K562 (cell line): ENCODE measurements around the gene MBNL1. TPM values are rescaled to one million over a fixed set of nuclear protein-coding genes. Genes with fewer than 3 reads are reported as not detected.

ENCODE experiments used
- ATAC-seq: fragments of 200-7000 bp; cut with Tn5 transposase; 3 replicates; pipeline ENCODE4 v1.9.1; 2020; ENCODE audit warnings: moderate library complexity
- BruUV-seq: library from RNA; stranded (reverse); fragments of 400-500 nt; replicated peaks from 2 replicates; lab custom pipeline; 2021; lab: Mats Ljungman, UMichigan
- CTCF ChIA-PET: fragments of 300-600 bp; formaldehyde crosslinking; extraction: SDS; loops from one replicate; lab custom pipeline; 2021; ENCODE audit warnings: low intra/inter-chr PET ratio; lab: Yijun Ruan, JAX
- POLR2A ChIA-PET: fragments of 300-600, 350-650 bp; sonication (Branson Sonifier 250); formaldehyde crosslinking; extraction: SDS; loops from one replicate; lab custom pipeline; 2021; ENCODE audit warnings: antibody characterized with exemption, inconsistent platforms; lab: Yijun Ruan, JAX
- DNase-seq, 4 experiments: peaks; one replicate each; pipeline versions ENCODE4 v3.0.0 to v3.0.0-alpha.2; 2011 to 2018; ENCODE audit warnings: low spot score in 3 of 4, mixed read lengths in 3 of 4; ENCODE audit errors: extremely low read depth in 1 of 4
- FAIRE-seq: peaks from 2 replicates; lab custom pipeline; 2011; peaks lifted over from hg19 to GRCh38; lab: Jason Lieb, UNC
- H2AFZ ChIP-seq: 2 replicates; pipeline ENCODE4 v1.6.0; 2011; ENCODE audit warnings: low read depth, low read length, control low read depth, inconsistent platforms
- H3K27ac ChIP-seq: fragments of 200-600 bp; 3 replicates; pipeline ENCODE4 v1.8.0; 2011; ENCODE audit warnings: low read depth, mild to moderate bottlenecking, control low read depth, inconsistent platforms, low read length, moderate library complexity, mixed read lengths; ENCODE audit errors: extremely low read depth
- H3K27me3 ChIP-seq, 2 experiments: fragments of 300-600 bp in 1 of 2; 2 replicates in 1 of 2; 3 replicates in 1 of 2; pipeline versions ENCODE4 v1.6.0 to v1.8.0; 2011; ENCODE audit warnings: inconsistent platforms in 2 of 2, low read length in 2 of 2, mild to moderate bottlenecking in 1 of 2, mixed read lengths in 1 of 2, moderate library complexity in 1 of 2; ENCODE audit not compliant: control insufficient read depth in 2 of 2, insufficient read depth in 2 of 2
- H3K36me3 ChIP-seq: fragments of 300-600 bp; 3 replicates; pipeline ENCODE4 v1.8.0; 2011; ENCODE audit warnings: mild to moderate bottlenecking, low read length, inconsistent platforms; ENCODE audit not compliant: control insufficient read depth, insufficient read depth
- H3K4me1 ChIP-seq, 2 experiments: fragments of 200-600 bp in 1 of 2; replicated peaks in 1 of 2; 2 replicates in 1 of 2; 3 replicates in 1 of 2; pipeline versions ENCODE4 v1.5.1 to v1.8.0; 2011; ENCODE audit warnings: inconsistent platforms in 2 of 2, low read length in 2 of 2, mild to moderate bottlenecking in 1 of 2, mixed read lengths in 1 of 2, moderate library complexity in 1 of 2; ENCODE audit not compliant: control insufficient read depth in 2 of 2, insufficient read depth in 2 of 2
- H3K4me2 ChIP-seq: 2 replicates; pipeline ENCODE4 v1.6.1; 2011; ENCODE audit warnings: low read length, control low read depth, inconsistent platforms, mixed read lengths; ENCODE audit not compliant: insufficient read depth
- H3K4me3 ChIP-seq: fragments of 200-600 bp; sonication (generic), shearing (Covaris generic); 2 replicates; pipeline ENCODE4 v1.5.1; 2016; ENCODE audit warnings: control low read depth, inconsistent platforms
- H3K79me2 ChIP-seq: fragments of 200-600 bp; 3 replicates; pipeline ENCODE4 v1.8.0; 2011; ENCODE audit warnings: low read length, inconsistent platforms; ENCODE audit not compliant: control insufficient read depth, insufficient read depth
- H3K9ac ChIP-seq, 2 experiments: 2 replicates each; pipeline versions ENCODE4 v1.6.0 to v1.6.1; 2011; ENCODE audit warnings: low read depth in 2 of 2, low read length in 2 of 2, control low read depth in 1 of 2, inconsistent platforms in 1 of 2, mild to moderate bottlenecking in 1 of 2, mixed read lengths in 1 of 2; ENCODE audit not compliant: insufficient read depth in 1 of 2
- H3K9me1 ChIP-seq: one replicate; pipeline ENCODE4 v1.6.0; 2011; ENCODE audit warnings: inconsistent platforms, mild to moderate bottlenecking, low read length, moderate library complexity; ENCODE audit not compliant: control insufficient read depth, insufficient read depth
- H3K9me3 ChIP-seq: replicated peaks from 2 replicates; pipeline ENCODE4 v1.5.1; 2011; ENCODE audit warnings: low read depth, low read length, inconsistent platforms; ENCODE audit not compliant: control insufficient read depth, insufficient read depth
- H4K20me1 ChIP-seq: replicated peaks from 2 replicates; pipeline ENCODE4 v1.6.1; 2011; ENCODE audit warnings: low read length, inconsistent platforms, mixed read lengths; ENCODE audit not compliant: control insufficient read depth, insufficient read depth
- ARID1B ChIP-seq: fragments of 450-650 bp; IDR thresholded peaks from 2 replicates; pipeline ENCODE4 v1.6.1; 2016; ENCODE audit warnings: antibody characterized with exemption, mild to moderate bottlenecking, inconsistent platforms
- CHAMP1 ChIP-seq: fragments of 450-650 bp; IDR thresholded peaks from 2 replicates; pipeline ENCODE4 v1.6.1; 2016; ENCODE audit warnings: mild to moderate bottlenecking
- EHMT2 ChIP-seq: fragments of 450-650 bp; IDR thresholded peaks from 2 replicates; pipeline ENCODE4 v1.6.1; 2018; ENCODE audit warnings: antibody characterized with exemption
- ELK1 ChIP-seq: sonication (generic); formaldehyde crosslinking; IDR thresholded peaks from 2 replicates; pipeline ENCODE4 v1.8.1; 2022; ENCODE audit warnings: missing genetic modification reagents
- HDAC6 ChIP-seq: IDR thresholded peaks from 2 replicates; pipeline ENCODE4 v1.6.1; 2012; ENCODE audit warnings: low read depth, mild to moderate bottlenecking, control low read depth, inconsistent platforms, low read length, moderate library complexity
- HNRNPH1 ChIP-seq: fragments of 200-400 bp; formaldehyde crosslinking; optimal IDR thresholded peaks from 2 replicates; pipeline ENCODE3; 2017; ENCODE audit warnings: low read depth, mild to moderate bottlenecking, low read length, moderate library complexity
- JUNB ChIP-seq: fragments of 450-650 bp; formaldehyde crosslinking; conservative IDR thresholded peaks from 2 replicates; pipeline ENCODE4 v1.4.0; 2020; ENCODE audit warnings: mild to moderate bottlenecking
- MCM7 ChIP-seq, 2 experiments: fragments of 450-650 bp; IDR thresholded peaks; 2 replicates each; pipeline ENCODE4 v1.6.1; 2016 to 2018
- MYBL2 ChIP-seq, 2 experiments: fragments of 450-650 bp in 1 of 2; sonication (generic) in 1 of 2; formaldehyde crosslinking in 1 of 2; IDR thresholded peaks; 2 replicates each; pipeline versions ENCODE4 v1.6.1 to v1.8.1; 2017 to 2022; ENCODE audit warnings: borderline replicate concordance in 1 of 2, inconsistent platforms in 1 of 2, low read depth in 1 of 2, mild to moderate bottlenecking in 1 of 2, missing genetic modification reagents in 1 of 2, moderate library complexity in 1 of 2
- NUFIP1 ChIP-seq: fragments of 450-650 bp; IDR thresholded peaks from 2 replicates; pipeline ENCODE4 v1.6.1; 2018; ENCODE audit not compliant: partially characterized antibody
- PTBP1 ChIP-seq: fragments of 200-400 bp; formaldehyde crosslinking; IDR thresholded peaks from 2 replicates; pipeline ENCODE4 v1.6.1; 2017; ENCODE audit warnings: low read depth, low read length
- RBM39 ChIP-seq: fragments of 200-400 bp; formaldehyde crosslinking; optimal IDR thresholded peaks from 2 replicates; pipeline ENCODE3; 2018; ENCODE audit warnings: low read depth, low read length
- SMAD2 ChIP-seq: fragments of 150-350 bp; IDR thresholded peaks from 2 replicates; pipeline ENCODE4 v1.6.1; 2014; ENCODE audit warnings: low read depth, mild to moderate bottlenecking, low read length
- SMARCC2 ChIP-seq: fragments of 450-650 bp; IDR thresholded peaks from 2 replicates; pipeline ENCODE4 v1.6.1; 2017; ENCODE audit warnings: antibody characterized with exemption, moderate library complexity, mild to moderate bottlenecking, low read depth
- THRB ChIP-seq: fragments of 450-650 bp; formaldehyde crosslinking; conservative IDR thresholded peaks from 2 replicates; pipeline ENCODE4 v1.4.0; 2022; ENCODE audit warnings: mild to moderate bottlenecking, missing genetic modification characterization
- TRIM24 ChIP-seq, 2 experiments: fragments of 450-650 bp; IDR thresholded peaks; 2 replicates each; pipeline ENCODE4 v1.6.1; 2016
- XRCC3 ChIP-seq: fragments of 450-650 bp; IDR thresholded peaks from 2 replicates; pipeline ENCODE4 v1.6.1; 2017; ENCODE audit warnings: mild to moderate bottlenecking, moderate library complexity
- ZNF165 ChIP-seq: fragments of 250-450 bp; sonication (Bioruptor Pico); IDR thresholded peaks from 2 replicates; pipeline ENCODE4 v1.4.0; 2020; ENCODE audit warnings: borderline replicate concordance
- ZNF316 ChIP-seq: fragments of 450-650 bp; IDR thresholded peaks from 2 replicates; pipeline ENCODE4 v1.6.1; 2016
- ZNF507 ChIP-seq: conservative IDR thresholded peaks from 2 replicates; pipeline ENCODE4 v1.6.1; 2017; ENCODE audit warnings: missing genetic modification characterization, missing compliant biosample characterization
- ZNF766 ChIP-seq: fragments of 200-800 bp; sonication (Bioruptor generic); conservative IDR thresholded peaks from 2 replicates; pipeline ENCODE4 v1.6.1; 2016; ENCODE audit warnings: missing genetic modification characterization, missing compliant biosample characterization
- WGBS: fragments of 100-300 bp; shearing (Covaris generic); methylation state at CpG from one replicate; pipeline ENCODE4 v1.1.6; 2016; ENCODE audit warnings: low coverage, mixed read lengths; ENCODE audit not compliant: insufficient coverage; ENCODE audit errors: missing lambda C conversion rate; 5-methylcytosine and 5-hydroxymethylcytosine counted together
- in situ Hi-C: fragments of 300-500 bp; cut with MboI; formaldehyde crosslinking; loops from 4 replicates; pipeline ENCODE4 v1.15.0; 2018; ENCODE audit warnings: inconsistent platforms, mixed read lengths
- intact Hi-C: fragments of 100-400 bp; cut with micrococcal nuclease; formaldehyde crosslinking; loops from 2 replicates; pipeline ENCODE4 v1.14.2; 2022
- polyA plus RNA-seq, 8 experiments: library from polyadenylated mRNA; depleted of rRNA in 4 of 8; stranded (reverse) in 5 of 8; unstranded in 3 of 8; fragments of >200 nt; fragmentation: Nextera tagmentation in 2 of 8; fragmentation: Illumina TruSeq in 1 of 8; extraction: Ambion mirVana in 2 of 8; extraction: Trizol in 1 of 8; gene quantifications; 2 replicates each; pipeline versions ENCODE4 v1.2.1 to v1.2.3, GENCODE V29; 2011 to 2014; ENCODE audit warnings: inconsistent platforms in 1 of 8, missing spikeins in 1 of 8
- total RNA-seq, 7 experiments: library from RNA; depleted of rRNA in 6 of 7; stranded (reverse); fragments of >200 nt in 6 of 7; fragmentation: Illumina TruSeq in 2 of 7; extraction: Trizol in 2 of 7; gene quantifications; 2 replicates each; pipeline versions ENCODE4 v1.2.1 to v1.2.3, GENCODE V29; 2011 to 2021; ENCODE audit warnings: low replicate concordance in 1 of 7

Gene MBNL1
- total and polyA plus RNA-seq, 9 of the 15 experiments (the other 6 are each of a cell fraction or from before 2014, with no cell fraction given) = 70.3 to 243 (median 220) TPM

DNA sequence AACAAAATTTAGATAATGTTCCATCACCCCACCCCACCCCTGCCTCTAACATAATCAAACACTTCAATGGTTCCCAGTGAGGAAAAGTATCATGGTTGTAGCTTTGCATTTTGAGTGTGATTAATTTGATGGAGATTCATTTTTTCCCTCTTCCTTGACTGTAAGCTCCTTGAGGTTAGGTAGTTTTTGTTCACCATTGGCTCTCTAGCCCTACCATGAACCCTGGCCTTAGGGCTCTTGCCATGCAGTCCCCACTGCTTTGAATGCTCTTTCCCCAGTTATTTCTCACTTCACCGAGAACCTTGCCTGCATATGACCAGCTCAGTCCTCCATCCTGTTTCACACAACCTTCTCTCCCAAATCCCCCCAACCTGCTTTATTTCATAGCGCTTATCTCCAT, 5.0 kb upstream of the MBNL1 start:
- ATAC-seq = no peak
- no peak overlapping the region for H3K4me3 ChIP-seq
- H3K27ac ChIP-seq = no peak overlapping the region
- peaks cover 8 to 49% of the 10 kb centered on the region in 2 experiments for H3K4me1 ChIP-seq
- no peaks in the 10 kb centered on the region for H3K9me1 ChIP-seq
- peaks cover 90% of the 10 kb centered on the region for H3K79me2 ChIP-seq
- H3K9ac ChIP-seq = no peak overlapping the region
- H3K27me3 ChIP-seq = no peaks in the 10 kb centered on the region
- intact Hi-C loops (no loop called here), in situ Hi-C loops (no loop called here)
- H3K4me2 ChIP-seq = no peak overlapping the region
- no peaks in the 10 kb centered on the region; the same call in 1 of the 2 replicates for H3K9me3 ChIP-seq
- no peak overlapping the region for H2AFZ ChIP-seq
- peaks cover 10% of the 10 kb centered on the region; the same call in 1 of the 3 replicates for H3K36me3 ChIP-seq
- ChIA-PET POLR2A (interaction anchor here (1.2 to 1.6 kb wide), 3 partner anchors 9 to 21 kb away, joined by 3 to 4 read pairs (median 4); no protein-coding TSS in a partner anchor), CTCF (no interaction called here)
- no TSS peak for BruUV-seq
- FAIRE-seq = no peak
- no peak for DNase-seq
- 97% methylated on average over 2 of the region's 2 CpGs for WGBS
- no peaks in the 10 kb centered on the region for H4K20me1 ChIP-seq
- no peak for TF ChIP-seq NUFIP1
- no peak for TF ChIP-seq SMAD2
- no peak for TF ChIP-seq ELK1 (CRISPR knock-in tag)
- no peak for TF ChIP-seq HDAC6
- peak; percentile 72 for TF ChIP-seq ZNF316
- no peak for TF ChIP-seq RBM39
- no peak for TF ChIP-seq HNRNPH1
- no peak for TF ChIP-seq ZNF766 (CRISPR knock-in tag)
- TF ChIP-seq ARID1B = 0 out of 2 replicates have a peak, but pooled peaks have one; percentile 18
- 0 out of 2 replicates have a peak, but pooled peaks have one; percentile 29 for TF ChIP-seq XRCC3
- no peak for TF ChIP-seq ZNF165 (CRISPR knock-in tag)
- TF ChIP-seq PTBP1 = no peak
- TF ChIP-seq CHAMP1 = 0 out of 2 replicates have a peak, but pooled peaks have one; percentile 18
- TF ChIP-seq THRB = no peak
- no peak for TF ChIP-seq JUNB (CRISPR knock-in tag)
- TF ChIP-seq ZNF507 (tag) = no peak
- no peak for TF ChIP-seq SMARCC2
- 0 out of 2 replicates have a peak, but pooled peaks have one; percentile 16 for TF ChIP-seq EHMT2
- TF ChIP-seq MCM7 (IDR thresholded peaks at IDR 0.05) = no peak
- no peak for TF ChIP-seq MYBL2 (IDR thresholded peaks at IDR 0.05; ENCODE audit: low read depth)
- no peak for TF ChIP-seq MYBL2 (CRISPR knock-in tag; IDR thresholded peaks at IDR 0.05; ENCODE audit: borderline replicate concordance)
- peak; percentile 12 to 52; a peak in 3 of 4 replicates for TF ChIP-seq TRIM24 (IDR thresholded peaks at IDR 0.05)
